T-cell (primary cell): Measurements from ENCODE around the gene BLTP3A. TPM values are rescaled to one million over a fixed set of nuclear protein-coding genes. Genes with fewer than 3 reads are reported as not detected.
"Not testable (repeated sequence)": the region's sequence is repeated elsewhere in the genome, so short reads cannot be mapped to it uniquely, and the experiment has no call there.

Source experiments
- ATAC-seq, 4 experiments: fragments of 200-7000 bp in 3 of 4; fragments of 150-1000 bp in 1 of 4; cut with Tn5 transposase; replicated peaks in 1 of 4; 1 replicate in 3 of 4; 2 replicates in 1 of 4; pipeline ENCODE4 v1.10.0; 2021; ENCODE audit warnings: moderate library complexity in 3 of 4, mild to moderate bottlenecking in 2 of 4, moderate number of reproducible peaks in 1 of 4
- CTCF ChIA-PET, 2 donors: fragments of 300-600 bp; sonication (Branson Sonifier 250); formaldehyde crosslinking; loops; one replicate each; lab custom pipeline; 2022; ENCODE audit warnings: antibody characterized with exemption in 2 of 2; lab: Charles Lee
- POLR2A ChIA-PET, 2 donors: fragments of 300-600 bp; sonication (Branson Sonifier 250); formaldehyde crosslinking; loops; one replicate each; lab custom pipeline; 2022; ENCODE audit warnings: antibody characterized with exemption in 2 of 2; lab: Charles Lee
- DNase-seq, 35 experiments: peaks; one replicate each; pipeline versions ENCODE4 v3.0.0 to v3.0.0-alpha.2; 2013 to 2023
- H3K27ac ChIP-seq: one replicate; pipeline ENCODE4 v1.5.1; 2013; ENCODE audit warnings: low read length
- H3K27me3 ChIP-seq, 2 experiments: replicated peaks in 1 of 2; 1 replicate in 1 of 2; 2 replicates in 1 of 2; pipeline versions ENCODE4 v1.6.1 to v1.7.0; 2013; ENCODE audit warnings: low read length in 1 of 2, mixed read lengths in 1 of 2; ENCODE audit not compliant: control insufficient read depth in 2 of 2, insufficient read depth in 2 of 2; ENCODE audit errors: extremely low read depth in 1 of 2
- H3K36me3 ChIP-seq, 2 donors: 1 replicate in 1 of 2; 2 replicates in 1 of 2; pipeline versions ENCODE4 v1.6.1 to v1.7.0; 2013; ENCODE audit warnings: low read length in 1 of 2; ENCODE audit not compliant: control insufficient read depth in 2 of 2, insufficient read depth in 1 of 2; ENCODE audit errors: extremely low read depth in 1 of 2
- H3K4me1 ChIP-seq, 2 experiments: 1 replicate in 1 of 2; 2 replicates in 1 of 2; pipeline versions ENCODE4 v1.6.1 to v1.7.0; 2013; ENCODE audit warnings: low read length in 2 of 2, mixed read lengths in 1 of 2; ENCODE audit not compliant: insufficient read depth in 2 of 2, control insufficient read depth in 1 of 2; ENCODE audit errors: extremely low read depth in 1 of 2
- H3K4me3 ChIP-seq, 2 donors: 1 replicate in 1 of 2; 2 replicates in 1 of 2; pipeline versions ENCODE4 v1.5.1 to v1.7.0; 2013; ENCODE audit warnings: mild to moderate bottlenecking in 2 of 2, low read length in 1 of 2, moderate library complexity in 1 of 2; ENCODE audit not compliant: control insufficient read depth in 1 of 2; ENCODE audit errors: extremely low read depth in 1 of 2
- H3K9me3 ChIP-seq: 2 replicates; pipeline ENCODE4 v1.7.0; 2013
- H3K27ac Mint-ChIP-seq, 2 donors: one replicate each; pipeline ENCODE4 v1.8.0; 2020 to 2021; ENCODE audit warnings: mild to moderate bottlenecking in 2 of 2, mixed read lengths in 2 of 2
- H3K27me3 Mint-ChIP-seq, 2 donors: one replicate each; pipeline ENCODE4 v1.8.0; 2021 to 2022; ENCODE audit warnings: mixed read lengths in 2 of 2
- H3K36me3 Mint-ChIP-seq: one replicate; pipeline ENCODE4 v1.8.0; 2021; ENCODE audit warnings: mixed read lengths
- H3K4me1 Mint-ChIP-seq, 3 donors: one replicate each; pipeline ENCODE4 v1.8.0; 2020 to 2022; ENCODE audit warnings: mixed read lengths in 3 of 3, mild to moderate bottlenecking in 1 of 3
- H3K4me3 Mint-ChIP-seq, 3 donors: one replicate each; pipeline ENCODE4 v1.8.0; 2020 to 2022; ENCODE audit warnings: mild to moderate bottlenecking in 3 of 3, mixed read lengths in 3 of 3, moderate library complexity in 3 of 3
- H3K9me3 Mint-ChIP-seq, 3 donors: one replicate each; pipeline ENCODE4 v1.8.0; 2020 to 2022; ENCODE audit warnings: mixed read lengths in 3 of 3
- WGBS: methylation state at CpG from one replicate; pipeline ENCODE4 v1.1.5; 2013; ENCODE audit warnings: missing lambda C conversion rate; ENCODE audit not compliant: insufficient coverage; 5-methylcytosine and 5-hydroxymethylcytosine counted together
- total RNA-seq, 35 experiments: library from RNA in 6 of 35; stranded (reverse) in 6 of 35; fragments of 120-200 nt in 1 of 35; gene quantifications; one replicate each; pipeline versions ENCODE4 v1.2.1 to v1.2.4 and lab custom pipeline; 2013 to 2026

BLTP3A gene, protein sequence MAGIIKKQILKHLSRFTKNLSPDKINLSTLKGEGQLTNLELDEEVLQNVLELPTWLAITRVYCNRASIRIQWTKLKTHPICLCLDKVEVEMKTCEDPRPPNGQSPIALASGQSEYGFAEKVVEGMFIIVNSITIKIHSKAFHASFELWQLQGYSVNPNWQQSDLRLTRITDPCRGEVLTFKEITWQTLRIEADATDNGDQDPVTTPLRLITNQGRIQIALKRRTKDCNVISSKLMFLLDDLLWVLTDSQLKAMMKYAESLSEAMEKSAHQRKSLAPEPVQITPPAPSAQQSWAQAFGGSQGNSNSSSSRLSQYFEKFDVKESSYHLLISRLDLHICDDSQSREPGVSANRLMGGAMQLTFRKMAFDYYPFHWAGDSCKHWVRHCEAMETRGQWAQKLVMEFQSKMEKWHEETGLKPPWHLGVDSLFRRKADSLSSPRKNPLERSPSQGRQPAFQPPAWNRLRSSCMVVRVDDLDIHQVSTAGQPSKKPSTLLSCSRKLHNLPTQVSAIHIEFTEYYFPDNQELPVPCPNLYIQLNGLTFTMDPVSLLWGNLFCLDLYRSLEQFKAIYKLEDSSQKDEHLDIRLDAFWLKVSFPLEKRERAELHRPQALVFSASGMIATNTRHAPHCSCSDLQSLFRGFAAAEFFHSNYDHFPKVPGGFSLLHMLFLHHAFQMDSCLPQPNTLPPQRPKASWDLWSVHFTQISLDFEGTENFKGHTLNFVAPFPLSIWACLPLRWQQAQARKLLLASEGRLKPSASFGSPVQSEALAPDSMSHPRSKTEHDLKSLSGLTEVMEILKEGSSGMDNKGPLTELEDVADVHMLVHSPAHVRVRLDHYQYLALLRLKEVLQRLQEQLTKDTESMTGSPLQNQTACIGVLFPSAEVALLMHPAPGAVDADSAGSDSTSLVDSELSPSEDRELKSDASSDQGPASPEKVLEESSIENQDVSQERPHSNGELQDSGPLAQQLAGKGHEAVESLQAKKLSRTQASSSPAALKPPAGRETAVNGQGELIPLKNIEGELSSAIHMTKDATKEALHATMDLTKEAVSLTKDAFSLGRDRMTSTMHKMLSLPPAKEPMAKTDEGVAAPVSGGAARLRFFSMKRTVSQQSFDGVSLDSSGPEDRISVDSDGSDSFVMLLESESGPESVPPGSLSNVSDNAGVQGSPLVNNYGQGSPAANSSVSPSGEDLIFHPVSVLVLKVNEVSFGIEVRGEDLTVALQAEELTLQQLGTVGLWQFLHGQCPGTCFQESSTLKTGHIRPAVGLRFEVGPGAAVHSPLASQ (N-terminal part only)
- 10 to 100 TPM in 2 of 5 donors, 1 to 10 TPM in 3; 7.5 to 10.6 (median 9.5) TPM for total RNA-seq
- 6.5 TPM for total RNA-seq (2013)
- 26.0 to 73.6 (median 41.8) reads per million in 29 experiments for total RNA-seq (lab: John Stamatoyannopoulos, UW)

- H3K4me3 Mint-ChIP-seq: peak within 1 kb of the TSS; percentile 97 to 99 (median 98)
- Histone ChIP-seq H3K27me3 (no peaks in the 10 kb centered on the region), H3K9me3 (no peaks in the 10 kb centered on the region), H3K36me3 (no peaks in the 10 kb centered on the region), H3K4me3 (peak within 1 kb of the TSS; percentile 79 to 83), H3K27ac (peak within 1 kb of the TSS; percentile 75), H3K4me1 (peaks cover 2 to 20% of the 10 kb centered on the region in 2 experiments)
- ATAC-seq (peak; percentile 93 to 97 (median 96)), DNase-seq (peak; percentile 44 to 88 (median 69))
- ChIA-PET POLR2A (interaction anchor here in 1 of 2 donors (0.9 kb wide), 1 partner anchor 35 kb away, joined by 7 read pairs; the partner anchor contains the start of gene SNRPC), CTCF (interaction anchor here in 1 of 2 donors (0.5 to 2.0 kb wide), 3 partner anchors 35 to 151 kb away, joined by 3 to 9 read pairs (median 8); partner anchors contain the start of gene SNRPC)
- H3K27me3 Mint-ChIP-seq: no peaks in the 10 kb centered on the region
- H3K4me1 Mint-ChIP-seq: peaks cover 30 to 34% (median 31%) of the 10 kb centered on the region in 3 donors
- H3K9me3 Mint-ChIP-seq: no peaks in the 10 kb centered on the region
- under 1% methylated on average over 93 of the region's 99 CpGs for WGBS
- peaks cover 6% of the 10 kb centered on the region for H3K36me3 Mint-ChIP-seq
- peak within 1 kb of the TSS; percentile 93 to 96 for H3K27ac Mint-ChIP-seq
Measured at GRCh38 chr6:34791701-34792604, at the start of gene BLTP3A. TSS of gene BLTP3A (plus strand) at chr6:34792083. CDS start at chr6:34792251, 168 bp downstream.

DNA sequence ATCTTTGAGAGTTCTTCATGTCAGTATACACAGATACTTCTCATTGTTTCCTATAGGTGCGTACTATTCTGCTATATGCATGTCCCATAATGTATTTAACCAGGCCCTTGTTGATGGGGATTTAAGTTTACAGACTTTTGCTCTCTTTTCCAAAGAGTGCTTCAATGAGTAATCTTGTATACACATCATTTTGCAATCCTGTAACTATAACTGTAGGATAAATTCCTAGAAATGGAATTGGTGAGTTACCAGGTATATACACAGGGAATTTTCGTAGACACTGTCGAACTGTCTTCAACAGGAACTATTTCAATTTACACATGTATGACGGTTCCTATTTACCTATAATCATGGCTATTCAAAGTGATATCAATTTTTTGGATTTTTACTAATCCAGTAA lies 49.8 kb upstream of the BLTP3A start:
- H3K4me3 ChIP-seq: no peak overlapping the region
- WGBS: no CpG with 5 or more reads among the region's 4 CpGs
- H3K36me3 Mint-ChIP-seq: no peaks in the 10 kb centered on the region
- no peak overlapping the region for H3K4me3 Mint-ChIP-seq
- peaks cover 0 to 2% of the 10 kb centered on the region in 2 donors for H3K27me3 Mint-ChIP-seq
- ATAC-seq: no peak
- no peaks in the 10 kb centered on the region for H3K9me3 Mint-ChIP-seq
- no peak overlapping the region for H3K27ac ChIP-seq
- no peaks in the 10 kb centered on the region for H3K4me1 Mint-ChIP-seq
- no peak overlapping the region for H3K27ac Mint-ChIP-seq
- POLR2A ChIA-PET: no interaction called here
- no peaks in the 10 kb centered on the region for H3K4me1 ChIP-seq
- no peak for DNase-seq
- H3K9me3 ChIP-seq: no peaks in the 10 kb centered on the region
- CTCF ChIA-PET: no interaction called here
- H3K27me3 ChIP-seq: peaks cover 0 to 8% of the 10 kb centered on the region in 2 experiments
- H3K36me3 ChIP-seq: no peaks in the 10 kb centered on the region

DNA sequence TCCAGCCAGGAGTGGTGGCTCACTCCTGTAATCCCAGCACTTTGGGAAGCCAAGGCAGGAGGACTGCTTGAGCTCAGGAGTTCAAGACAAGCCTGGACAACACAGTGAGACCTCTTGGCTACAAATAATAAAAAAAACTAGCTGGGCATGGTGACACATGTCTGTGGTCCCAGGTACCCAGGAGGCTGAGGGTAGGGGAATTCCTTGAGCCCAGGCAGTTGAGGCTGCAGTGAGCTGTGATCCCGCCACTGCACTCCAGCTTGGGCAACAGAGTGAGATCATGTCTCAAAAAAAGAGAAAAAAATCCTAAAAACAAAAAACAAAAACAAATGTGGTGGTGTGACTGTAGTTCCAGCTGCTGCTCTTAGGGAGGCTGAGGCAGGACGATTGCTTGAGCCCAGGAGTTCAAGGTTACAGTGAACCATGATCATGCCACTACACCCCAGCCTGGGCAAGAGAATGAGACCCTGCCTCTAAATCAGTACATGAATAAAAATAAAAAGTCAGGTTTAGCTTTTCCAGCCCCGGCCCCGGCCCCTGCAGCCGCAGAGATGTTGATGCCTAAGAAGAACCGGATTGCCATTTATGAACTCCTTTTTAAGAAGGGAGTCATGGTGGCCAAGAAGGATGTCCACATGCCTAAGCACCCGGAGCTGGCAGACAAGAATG lies 48.1 kb upstream of the BLTP3A start:
- 14% methylated on average over 1 of the region's 7 CpGs for WGBS
- Histone ChIP-seq H3K4me1 (no peaks in the 10 kb centered on the region), H3K27me3 (peaks cover 0 to 8% of the 10 kb centered on the region in 2 experiments), H3K27ac (no peak overlapping the region), H3K9me3 (no peaks in the 10 kb centered on the region), H3K36me3 (no peaks in the 10 kb centered on the region), H3K4me3 (no peak overlapping the region)
- no peak for DNase-seq
- ChIA-PET POLR2A (no interaction called here), CTCF (no interaction called here)
- Mint-ChIP-seq H3K4me1 (no peaks in the 10 kb centered on the region), H3K27me3 (peaks cover 0 to 2% of the 10 kb centered on the region in 2 donors), H3K4me3 (no peak overlapping the region), H3K9me3 (no peaks in the 10 kb centered on the region), H3K36me3 (no peaks in the 10 kb centered on the region), H3K27ac (no peak overlapping the region)
- ATAC-seq: no peak

- H3K27me3 ChIP-seq, ATAC-seq, H3K27ac Mint-ChIP-seq, H3K27ac ChIP-seq, H3K4me3 Mint-ChIP-seq, H3K4me1 ChIP-seq, CTCF ChIA-PET, POLR2A ChIA-PET, DNase-seq, H3K4me1 Mint-ChIP-seq, H3K27me3 Mint-ChIP-seq, H3K36me3 Mint-ChIP-seq, H3K9me3 ChIP-seq, H3K9me3 Mint-ChIP-seq, H3K4me3 ChIP-seq, H3K36me3 ChIP-seq: not testable (repeated sequence)
- 100% methylated on average over 5 of the region's 10 CpGs for WGBS
Measured at GRCh38 chr6:34744294-34744647, 47.6 kb upstream of the BLTP3A start.

- DNase-seq: no peak
- Mint-ChIP-seq H3K4me1 (no peaks in the 10 kb centered on the region), H3K9me3 (no peaks in the 10 kb centered on the region), H3K27me3 (peaks cover 0 to 2% of the 10 kb centered on the region in 2 donors), H3K27ac (no peak overlapping the region), H3K4me3 (no peak overlapping the region), H3K36me3 (no peaks in the 10 kb centered on the region)
- no peaks in the 10 kb centered on the region for H3K4me1 ChIP-seq
- no peak for ATAC-seq
- CTCF ChIA-PET: interaction anchor here in 1 of 2 donors (1.1 kb wide), 1 partner anchor 11 kb away, joined by 3 read pairs; no protein-coding TSS in a partner anchor
- no peaks in the 10 kb centered on the region for H3K9me3 ChIP-seq
- POLR2A ChIA-PET: no interaction called here
- no peaks in the 10 kb centered on the region for H3K36me3 ChIP-seq
- no peak overlapping the region for H3K27ac ChIP-seq
- H3K4me3 ChIP-seq: no peak overlapping the region
- peaks cover 0 to 6% of the 10 kb centered on the region in 2 experiments for H3K27me3 ChIP-seq
- 80% methylated on average over 3 of the region's 10 CpGs for WGBS
Measured at GRCh38 chr6:34745277-34746103, 46.4 kb upstream of the BLTP3A start.
